OCI-LY7 (cell line): Measurements from ENCODE around the gene TINAGL1. TPM values are rescaled to one million over a fixed set of nuclear protein-coding genes. Genes with fewer than 3 reads are reported as not detected.

Experiments
- BruUV-seq: library from RNA; stranded (reverse); fragments of 400-500 nt; replicated peaks from 2 replicates; lab custom pipeline; 2021; lab: Mats Ljungman, UMichigan
- CTCF ChIA-PET: fragments of 300-600 bp; sonication (Branson Sonifier 250); formaldehyde crosslinking; loops from one replicate; lab custom pipeline; 2022; ENCODE audit warnings: antibody characterized with exemption; ENCODE audit not compliant: unreplicated experiment; lab: Charles Lee
- POLR2A ChIA-PET: fragments of 300-600 bp; sonication (Branson Sonifier 250); formaldehyde crosslinking; loops from one replicate; lab custom pipeline; 2022; ENCODE audit warnings: antibody characterized with exemption; lab: Charles Lee
- DNase-seq: peaks from one replicate; pipeline ENCODE4 v3.0.0-alpha.2; 2015; ENCODE audit warnings: low spot score
- H2AFZ ChIP-seq: fragments of 200-600 bp; sonication (generic), shearing (Covaris generic); 2 replicates; pipeline ENCODE4 v1.6.1; 2014; ENCODE audit warnings: mild to moderate bottlenecking, antibody characterized with exemption, low read length, moderate library complexity
- H3K27ac ChIP-seq: fragments of 200-600 bp; sonication (generic); 2 replicates; pipeline ENCODE4 v1.5.1; 2014; ENCODE audit warnings: mixed run types, low read depth, mild to moderate bottlenecking, moderate library complexity, low read length, inconsistent platforms; ENCODE audit not compliant: poor library complexity, severe bottlenecking
- H3K36me3 ChIP-seq: fragments of 200-600 bp; sonication (generic); 2 replicates; pipeline ENCODE4 v1.6.1; 2014; ENCODE audit warnings: mild to moderate bottlenecking, antibody characterized with exemption, low read length, moderate library complexity, mixed read lengths; ENCODE audit not compliant: insufficient read depth
- H3K4me1 ChIP-seq: fragments of 200-600 bp; sonication (generic); 2 replicates; pipeline ENCODE4 v1.5.1; 2014; ENCODE audit warnings: mild to moderate bottlenecking, low read length; ENCODE audit not compliant: insufficient read depth, poor library complexity, severe bottlenecking
- H3K4me2 ChIP-seq: fragments of 200-600 bp; sonication (generic); 2 replicates; pipeline ENCODE4 v1.6.1; 2014; ENCODE audit warnings: mild to moderate bottlenecking, low read length
- H3K4me3 ChIP-seq: fragments of 200-600 bp; sonication (generic); 2 replicates; pipeline ENCODE4 v1.5.1; 2014; ENCODE audit warnings: mild to moderate bottlenecking, low read depth, low read length; ENCODE audit not compliant: poor library complexity, severe bottlenecking
- H3K79me2 ChIP-seq: fragments of 200-600 bp; sonication (generic); 2 replicates; pipeline ENCODE4 v1.6.1; 2016; ENCODE audit warnings: low read depth, mild to moderate bottlenecking, low read length, moderate library complexity, mixed read lengths; ENCODE audit not compliant: insufficient read depth
- H3K9me2 ChIP-seq: fragments of 200-600 bp; sonication (generic); 2 replicates; pipeline ENCODE4 v1.6.1; 2016; ENCODE audit warnings: mild to moderate bottlenecking, low read length, mixed read lengths; ENCODE audit not compliant: insufficient read depth
- H3K9me3 ChIP-seq: fragments of 200-600 bp; sonication (generic); 2 replicates; pipeline ENCODE4 v1.6.1; 2014; ENCODE audit warnings: mild to moderate bottlenecking, mixed run types, low read length, mixed read lengths
- H4K20me1 ChIP-seq: fragments of 200-600 bp; sonication (generic); 2 replicates; pipeline ENCODE4 v1.6.1; 2014; ENCODE audit warnings: mild to moderate bottlenecking, antibody characterized with exemption, low read length, moderate library complexity, mixed read lengths; ENCODE audit not compliant: insufficient read depth
- CTCF ChIP-seq: fragments of 200-600 bp; sonication (generic); conservative IDR thresholded peaks from 2 replicates; pipeline ENCODE4 v1.5.1; 2014; ENCODE audit warnings: mild to moderate bottlenecking, antibody characterized with exemption, low read length, moderate library complexity, mixed read lengths
- EZH2phosphoT487 ChIP-seq: fragments of 200-600 bp; sonication (generic); IDR thresholded peaks from 2 replicates; pipeline ENCODE4 v1.6.1; 2018; ENCODE audit warnings: low read depth, borderline replicate concordance, mild to moderate bottlenecking, mixed run types, antibody characterized with exemption, low read length, moderate library complexity, mixed read lengths
- intact Hi-C: fragments of 100-400 bp; cut with micrococcal nuclease; formaldehyde crosslinking; loops from one replicate; pipeline ENCODE4 v1.10.0; 2022; ENCODE audit not compliant: unreplicated experiment
- total RNA-seq, 2 experiments: library from RNA; depleted of rRNA in 1 of 2; stranded (reverse); fragments of >200 nt in 1 of 2; shearing (Covaris generic) in 1 of 2; gene quantifications; 2 replicates each; pipeline ENCODE4 v1.2.3, GENCODE V29; 2014 to 2022

The TINAGL1 gene
- total RNA-seq, 2 experiments from 2014 or later: 0.17 TPM; not detected in 1

- no peaks in the 10 kb centered on the region; the same call in 1 of the 2 replicates for H4K20me1 ChIP-seq
- TF ChIP-seq EZH2phosphoT487: no peak
- TF ChIP-seq CTCF: no peak
- DNase-seq: no peak
- no peak overlapping the region for H3K4me2 ChIP-seq
- H3K4me1 ChIP-seq: no peaks in the 10 kb centered on the region
- no peaks in the 10 kb centered on the region for H3K36me3 ChIP-seq
- BruUV-seq: no TSS peak
- CTCF ChIA-PET: no interaction called here
- H3K4me3 ChIP-seq: no peak overlapping the region
- POLR2A ChIA-PET: no interaction called here
- intact Hi-C loops: no loop called here
- no peak overlapping the region for H2AFZ ChIP-seq
- H3K9me3 ChIP-seq: no peaks in the 10 kb centered on the region
- H3K9me2 ChIP-seq: no peaks in the 10 kb centered on the region
- H3K27ac ChIP-seq: no peak overlapping the region
- H3K79me2 ChIP-seq: no peaks in the 10 kb centered on the region
Observed at GRCh38 chr1:31579374-31579773, 3.1 kb downstream of the TINAGL1 start.

GRCh38 chr1:31580513-31580870, 4.2 kb downstream of the TINAGL1 start:
- Histone ChIP-seq H3K9me3 (no peaks in the 10 kb centered on the region), H4K20me1 (no peaks in the 10 kb centered on the region; the same call in 1 of the 2 replicates), H3K79me2 (no peaks in the 10 kb centered on the region), H3K4me1 (no peaks in the 10 kb centered on the region), H3K9me2 (no peaks in the 10 kb centered on the region), H3K4me2 (no peak overlapping the region), H2AFZ (no peak overlapping the region), H3K27ac (no peak overlapping the region), H3K4me3 (no peak overlapping the region), H3K36me3 (no peaks in the 10 kb centered on the region)
- CTCF ChIA-PET: no interaction called here
- BruUV-seq: no TSS peak
- no peak for TF ChIP-seq EZH2phosphoT487
- no peak for TF ChIP-seq CTCF
- no peak for DNase-seq
- intact Hi-C loops: no loop called here
- POLR2A ChIA-PET: no interaction called here

DNA sequence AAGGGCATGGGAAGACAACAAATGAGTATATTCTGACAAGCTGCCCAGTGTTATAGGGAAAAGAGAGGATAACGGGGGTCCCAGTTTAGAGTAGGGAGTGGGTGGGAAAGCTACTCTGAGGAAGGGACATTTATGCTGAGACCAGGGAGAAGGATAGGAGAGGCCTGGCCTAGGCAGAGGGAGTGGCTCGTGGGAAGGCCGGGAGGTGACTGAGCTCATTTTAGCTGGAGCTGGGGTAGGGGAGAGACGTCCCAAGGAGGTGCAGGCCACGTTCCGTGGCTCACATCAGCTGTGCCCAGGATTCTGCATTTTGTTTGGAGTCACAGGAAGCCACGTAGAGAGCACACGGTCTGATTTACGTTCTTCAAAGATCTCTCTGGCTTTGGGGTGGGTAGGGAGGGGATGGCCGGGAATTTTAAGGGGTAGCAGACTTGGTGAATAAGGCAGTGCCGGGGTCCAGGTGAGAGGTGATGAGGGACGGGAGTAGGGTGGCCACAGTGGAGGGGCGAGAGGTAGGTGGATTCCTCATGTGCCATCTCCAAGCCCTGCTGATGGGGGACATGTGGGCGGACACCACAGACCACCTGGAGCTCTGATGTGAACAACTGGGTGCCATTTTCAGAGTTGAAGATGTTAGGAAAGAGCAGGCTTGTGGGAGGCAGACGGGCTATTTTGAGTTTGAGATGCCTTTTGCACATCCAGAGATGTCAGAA, 4.7 kb downstream of the TINAGL1 start:
- H3K4me1 ChIP-seq: no peaks in the 10 kb centered on the region
- no peaks in the 10 kb centered on the region; the same call in 1 of the 2 replicates for H4K20me1 ChIP-seq
- H3K27ac ChIP-seq: no peak overlapping the region
- ChIA-PET POLR2A (no interaction called here), CTCF (no interaction called here)
- no peak overlapping the region for H3K4me3 ChIP-seq
- no peaks in the 10 kb centered on the region for H3K9me2 ChIP-seq
- DNase-seq: no peak
- H3K4me2 ChIP-seq: no peak overlapping the region
- no TSS peak for BruUV-seq
- no peak for TF ChIP-seq CTCF
- TF ChIP-seq EZH2phosphoT487: no peak
- no peak overlapping the region for H2AFZ ChIP-seq
- intact Hi-C loops: no loop called here
- no peaks in the 10 kb centered on the region for H3K36me3 ChIP-seq
- no peaks in the 10 kb centered on the region for H3K79me2 ChIP-seq
- no peaks in the 10 kb centered on the region for H3K9me3 ChIP-seq
